HepG2 (cell line): ENCODE data around the gene CAPN13. TPM values are rescaled to one million over a fixed set of nuclear protein-coding genes. Genes with fewer than 3 reads are reported as not detected.

Source experiments
- ATAC-seq: fragments of 200-7000 bp; cut with Tn5 transposase; 3 replicates; pipeline ENCODE4 v1.9.1; 2020; ENCODE audit warnings: mild to moderate bottlenecking, moderate library complexity
- BruUV-seq: library from RNA; stranded (reverse); fragments of 400-500 nt; replicated peaks from 2 replicates; lab custom pipeline; 2021; lab: Mats Ljungman, UMichigan
- CTCF ChIA-PET: fragments of 300-600 bp; formaldehyde crosslinking; extraction: SDS; loops from one replicate; lab custom pipeline; 2021; ENCODE audit warnings: low total read pairs, inconsistent platforms, low intra/inter-chr PET ratio; lab: Yijun Ruan, JAX
- POLR2A ChIA-PET: fragments of 350-600 bp; sonication (Branson Sonifier 250); formaldehyde crosslinking; loops from one replicate; lab custom pipeline; 2020; ENCODE audit warnings: antibody characterized with exemption, inconsistent platforms; lab: Yijun Ruan, JAX
- DNase-seq: peaks from one replicate; pipeline ENCODE4 v3.0.0-alpha.2; 2015; ENCODE audit warnings: low spot score
- FAIRE-seq: peaks from 3 replicates; lab custom pipeline; 2011; peaks lifted over from hg19 to GRCh38; lab: Jason Lieb, UNC
- H2AFZ ChIP-seq: one replicate; pipeline ENCODE4 v1.6.1; 2011; ENCODE audit warnings: low read length, inconsistent platforms
- H3K27ac ChIP-seq: fragments of 300-600 bp; 3 replicates; pipeline ENCODE4 v1.8.0; 2011; ENCODE audit warnings: mixed run types, mild to moderate bottlenecking, mixed read lengths, low read length, inconsistent platforms; ENCODE audit not compliant: insufficient read depth; ENCODE audit errors: extremely low read length
- H3K27me3 ChIP-seq, 2 experiments: fragments of 200-600 bp in 1 of 2; 2 replicates in 1 of 2; 3 replicates in 1 of 2; pipeline versions ENCODE4 v1.6.0 to v1.8.0; 2011; ENCODE audit warnings: low read length in 2 of 2, mild to moderate bottlenecking in 2 of 2, moderate library complexity in 2 of 2, inconsistent platforms in 1 of 2; ENCODE audit not compliant: insufficient read depth in 2 of 2, control insufficient read depth in 1 of 2
- H3K36me3 ChIP-seq, 2 experiments: fragments of 200-600 bp in 1 of 2; replicated peaks in 1 of 2; 2 replicates in 1 of 2; 3 replicates in 1 of 2; pipeline versions ENCODE4 v1.5.1 to v1.8.0; 2011; ENCODE audit warnings: low read length in 2 of 2, inconsistent platforms in 1 of 2; ENCODE audit not compliant: insufficient read depth in 2 of 2, control insufficient read depth in 1 of 2
- H3K4me1 ChIP-seq: 2 replicates; pipeline ENCODE4 v1.5.1; 2012; ENCODE audit warnings: low read length, inconsistent platforms; ENCODE audit not compliant: insufficient read depth
- H3K4me2 ChIP-seq: 2 replicates; pipeline ENCODE4 v1.6.0; 2011; ENCODE audit warnings: low read depth, low read length, inconsistent platforms
- H3K4me3 ChIP-seq, 3 experiments: fragments of 200-600 bp in 1 of 3; sonication (generic), shearing (Covaris generic) in 1 of 3; replicated peaks in 1 of 3; 2 replicates each; pipeline ENCODE4 v1.5.1; 2011 to 2016; ENCODE audit warnings: low read length in 3 of 3, inconsistent platforms in 2 of 3, low read depth in 2 of 3, mild to moderate bottlenecking in 2 of 3, control low read depth in 1 of 3, mixed read lengths in 1 of 3; ENCODE audit not compliant: insufficient read depth in 1 of 3
- H3K79me2 ChIP-seq: one replicate; pipeline ENCODE4 v1.6.1; 2011; ENCODE audit warnings: low read length, inconsistent platforms; ENCODE audit not compliant: insufficient read depth
- H3K9ac ChIP-seq: 2 replicates; pipeline ENCODE4 v1.6.0; 2011; ENCODE audit warnings: mild to moderate bottlenecking, low read depth, low read length, inconsistent platforms; ENCODE audit not compliant: insufficient read depth
- H3K9me3 ChIP-seq: 2 replicates; pipeline ENCODE4 v1.5.1; 2012; ENCODE audit warnings: mild to moderate bottlenecking, low read length
- H4K20me1 ChIP-seq: 2 replicates; pipeline ENCODE4 v1.6.0; 2011; ENCODE audit warnings: inconsistent platforms, mild to moderate bottlenecking, low read length, moderate library complexity; ENCODE audit not compliant: insufficient read depth
- MBD4 ChIP-seq: IDR thresholded peaks from 2 replicates; pipeline ENCODE4 v1.6.1; 2012; ENCODE audit warnings: low read length, inconsistent platforms, borderline replicate concordance
- NPAS2 ChIP-seq: sonication (generic); formaldehyde crosslinking; IDR thresholded peaks from 2 replicates; pipeline ENCODE4 v1.8.0; 2022; ENCODE audit warnings: mild to moderate bottlenecking, missing genetic modification reagents, borderline replicate concordance
- WIZ ChIP-seq: sonication (generic); formaldehyde crosslinking; IDR thresholded peaks from 2 replicates; pipeline ENCODE4 v1.5.1; 2020; ENCODE audit warnings: mild to moderate bottlenecking, missing genetic modification reagents
- ZC3H4 ChIP-seq: sonication (generic); formaldehyde crosslinking; IDR thresholded peaks from 2 replicates; pipeline ENCODE4 v1.4.0; 2020; ENCODE audit warnings: missing genetic modification reagents, borderline replicate concordance
- ZNF10 ChIP-seq: sonication (generic); formaldehyde crosslinking; IDR thresholded peaks from 2 replicates; pipeline ENCODE4 v1.4.0; 2020; ENCODE audit warnings: mild to moderate bottlenecking, low read depth, missing genetic modification reagents, borderline replicate concordance
- ZNF329 ChIP-seq: sonication (generic); formaldehyde crosslinking; IDR thresholded peaks from 2 replicates; pipeline ENCODE4 v1.9.0; 2021; ENCODE audit warnings: low read depth, mild to moderate bottlenecking, missing genetic modification reagents
- ZNF7 ChIP-seq: IDR thresholded peaks from 2 replicates; pipeline ENCODE4 v1.6.1; 2016; ENCODE audit warnings: missing biosample characterization, missing genetic modification reagents
- WGBS: methylation state at CpG from one replicate; pipeline ENCODE4 v1.1.6; 2017; ENCODE audit warnings: low lambda C conversion rate; 5-methylcytosine and 5-hydroxymethylcytosine counted together
- in situ Hi-C: cut with HindIII; loops from 2 replicates; pipeline ENCODE4 v1.10.0; 2017; ENCODE audit warnings: low pct_unique_long_range_greater_than_20kb; ENCODE audit not compliant: extremely low pct_ligation_motif_present
- intact Hi-C: fragments of 100-400 bp; cut with micrococcal nuclease; formaldehyde crosslinking; loops from one replicate; pipeline ENCODE4 v1.10.0; 2022; ENCODE audit not compliant: unreplicated experiment
- polyA plus RNA-seq, 8 experiments: library from polyadenylated mRNA; depleted of rRNA in 3 of 8; stranded (reverse) in 7 of 8; unstranded in 1 of 8; fragments of >200 nt; fragmentation: Illumina TruSeq in 4 of 8; extraction: Trizol in 4 of 8; gene quantifications; 2 replicates each; pipeline versions ENCODE4 v1.2.1 to v1.2.3, GENCODE V29; 2011 to 2016; ENCODE audit warnings: low read depth in 4 of 8, missing spikeins in 1 of 8, mixed read lengths in 1 of 8; ENCODE audit not compliant: insufficient read depth in 1 of 8
- total RNA-seq, 5 experiments: library from RNA; depleted of rRNA; stranded (reverse); fragments of >200 nt; fragmentation: Illumina TruSeq; extraction: Trizol; gene quantifications; 2 replicates each; pipeline ENCODE4 v1.2.3, GENCODE V29; 2016; ENCODE audit warnings: low read depth in 1 of 5
- TF ChIP-seq, protein P1 (sequence below): sonication (generic); formaldehyde crosslinking; IDR thresholded peaks from 2 replicates; pipeline ENCODE4 v1.8.1; 2023; ENCODE audit warnings: mild to moderate bottlenecking, inconsistent platforms, moderate library complexity, missing genetic modification reagents, borderline replicate concordance

Gene CAPN13
- total and polyA plus RNA-seq, 2 of the 13 experiments (the other 11 are each of a cell fraction or from before 2014, with no cell fraction given), result not detected

- no peak overlapping the region for H2AFZ ChIP-seq
- no peaks in the 10 kb centered on the region for H3K9me3 ChIP-seq
- H3K4me1 ChIP-seq, result no peaks in the 10 kb centered on the region
- ChIA-PET POLR2A (no interaction called here), CTCF (no interaction called here)
- in situ Hi-C loops, result loop anchor here (10.0 kb wide), 1 partner anchor 255 kb away; no protein-coding TSS in a partner anchor
- no peak overlapping the region for H3K4me2 ChIP-seq
- H3K79me2 ChIP-seq, result no peaks in the 10 kb centered on the region
- intact Hi-C loops, result no loop called here
- no peaks in the 10 kb centered on the region for H3K36me3 ChIP-seq
- H3K9ac ChIP-seq, result no peak overlapping the region
- BruUV-seq, result no TSS peak
- FAIRE-seq (no peak), ATAC-seq (no peak), DNase-seq (no peak)
- no peak overlapping the region for H3K27ac ChIP-seq
- WGBS, result 15% methylated on average over 4 of the region's 6 CpGs
- H3K27me3 ChIP-seq, result peaks cover 0 to 14% of the 10 kb centered on the region in 2 experiments; a peak in 1 of 5 replicates
- H4K20me1 ChIP-seq, result no peaks in the 10 kb centered on the region
- TF ChIP-seq ZNF329 (no peak), MBD4 (no peak), NPAS2 (CRISPR knock-in tag) (no peak), ZNF10 (no peak), WIZ (CRISPR knock-in tag) (no peak), ZC3H4 (CRISPR knock-in tag) (no peak), ZNF7 (CRISPR knock-in tag) (no peak)
- TF ChIP-seq, protein P1, sequence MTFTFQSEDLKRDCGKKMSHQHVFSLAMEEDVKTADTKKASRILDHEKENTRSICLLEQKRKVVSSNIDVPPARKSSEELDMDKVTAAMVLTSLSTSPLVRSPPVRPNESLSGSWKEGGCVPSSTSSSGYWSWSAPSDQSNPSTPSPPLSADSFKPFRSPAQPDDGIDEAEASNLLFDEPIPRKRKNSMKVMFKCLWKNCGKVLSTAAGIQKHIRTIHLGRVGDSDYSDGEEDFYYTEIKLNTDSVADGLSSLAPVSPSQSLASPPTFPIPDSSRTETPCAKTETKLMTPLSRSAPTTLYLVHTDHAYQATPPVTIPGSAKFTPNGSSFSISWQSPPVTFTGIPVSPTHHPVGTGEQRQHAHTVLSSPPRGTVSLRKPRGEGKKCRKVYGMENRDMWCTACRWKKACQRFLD (CRISPR knock-in tag), result no peak
- no peak overlapping the region for H3K4me3 ChIP-seq
Observed at GRCh38 chr2:30689496-30690125, 117.6 kb downstream of the CAPN13 start.
